Neural cell (in vitro differentiated cells): ENCODE results near the gene WIPF3. TPM values are rescaled to one million over a fixed set of nuclear protein-coding genes. Genes with fewer than 3 reads are reported as not detected.

Source experiments
- H2AFZ ChIP-seq: fragments of 200-600, 300-800 bp; sonication (generic), shearing (Covaris generic); 2 replicates; pipeline ENCODE4 v1.6.0; 2014; ENCODE audit warnings: low read depth, mild to moderate bottlenecking, antibody characterized with exemption, low read length, moderate library complexity
- H3F3A ChIP-seq: fragments of 200-600 bp; shearing (Covaris generic); 2 replicates; pipeline ENCODE4 v1.6.1; 2016; ENCODE audit warnings: mild to moderate bottlenecking, moderate library complexity, mixed read lengths, antibody characterized with exemption, low read length; ENCODE audit not compliant: insufficient read depth, poor library complexity, severe bottlenecking
- H3K27ac ChIP-seq: fragments of 200-600, 300-800 bp; sonication (generic), shearing (Covaris generic); 2 replicates; pipeline ENCODE4 v1.5.1; 2014; ENCODE audit warnings: mild to moderate bottlenecking, low read length, moderate library complexity
- H3K27me3 ChIP-seq: fragments of 300-800, 200-600 bp; sonication (generic), shearing (Covaris generic); 2 replicates; pipeline ENCODE4 v1.6.0; 2014; ENCODE audit warnings: mild to moderate bottlenecking, low read depth, low read length, moderate library complexity; ENCODE audit not compliant: insufficient read depth
- H3K36me3 ChIP-seq: fragments of 300-800, 200-600 bp; sonication (generic), shearing (Covaris generic); 2 replicates; pipeline ENCODE4 v1.5.1; 2014; ENCODE audit warnings: mild to moderate bottlenecking, antibody characterized with exemption, low read length, moderate library complexity; ENCODE audit not compliant: insufficient read depth
- H3K4me2 ChIP-seq: fragments of 300-800, 200-600 bp; sonication (generic), shearing (Covaris generic); 2 replicates; pipeline ENCODE4 v1.6.0; 2014; ENCODE audit warnings: mild to moderate bottlenecking, low read length
- H3K4me3 ChIP-seq: fragments of 300-800, 200-600 bp; sonication (generic), shearing (Covaris generic); 2 replicates; pipeline ENCODE4 v1.5.1; 2014; ENCODE audit warnings: mild to moderate bottlenecking, low read length, moderate library complexity
- H3K79me2 ChIP-seq: fragments of 200-600 bp; shearing (Covaris generic); replicated peaks from 2 replicates; pipeline ENCODE4 v1.6.0; 2014; ENCODE audit warnings: mild to moderate bottlenecking, low read length, moderate library complexity; ENCODE audit not compliant: insufficient read depth
- H3K9ac ChIP-seq: fragments of 300-800, 200-600 bp; sonication (generic), shearing (Covaris generic); 2 replicates; pipeline ENCODE4 v1.6.1; 2016; ENCODE audit warnings: mild to moderate bottlenecking, low read length, mixed read lengths
- H3K9me2 ChIP-seq: fragments of 200-600 bp; shearing (Covaris generic); 2 replicates; pipeline ENCODE4 v1.6.1; 2016; ENCODE audit warnings: mild to moderate bottlenecking, low read length, mixed read lengths; ENCODE audit not compliant: insufficient read depth
- H3K9me3 ChIP-seq: fragments of 200-600, 300-800 bp; sonication (generic), shearing (Covaris generic); 2 replicates; pipeline ENCODE4 v1.6.1; 2016; ENCODE audit warnings: mild to moderate bottlenecking, mixed run types, low read length, moderate library complexity, mixed read lengths
- H4K20me1 ChIP-seq: fragments of 200-600 bp; shearing (Covaris generic); 2 replicates; pipeline ENCODE4 v1.6.1; 2016; ENCODE audit warnings: mild to moderate bottlenecking, mixed run types; ENCODE audit not compliant: insufficient read depth
- CTCF ChIP-seq: fragments of 450-650 bp; IDR thresholded peaks from 2 replicates; pipeline ENCODE4 v1.5.1; 2014; ENCODE audit warnings: antibody characterized with exemption, mild to moderate bottlenecking, moderate library complexity; ENCODE audit not compliant: poor library complexity, severe bottlenecking
- EP300 ChIP-seq: fragments of 450-650 bp; conservative IDR thresholded peaks from 2 replicates; pipeline ENCODE4 v1.6.1; 2014; ENCODE audit warnings: antibody characterized with exemption, mild to moderate bottlenecking, moderate library complexity; ENCODE audit not compliant: poor library complexity, severe bottlenecking
- EZH2 ChIP-seq: fragments of 200-600, 300-800 bp; shearing (Covaris generic), sonication (generic); IDR thresholded peaks from 2 replicates; pipeline ENCODE4 v1.6.1; 2014; ENCODE audit warnings: antibody characterized with exemption, low read length, borderline replicate concordance, mild to moderate bottlenecking; ENCODE audit not compliant: insufficient read depth, poor library complexity, severe bottlenecking
- MXI1 ChIP-seq: fragments of 450-650 bp; conservative IDR thresholded peaks from 2 replicates; pipeline ENCODE4 v1.6.1; 2014; ENCODE audit warnings: antibody characterized with exemption, mild to moderate bottlenecking; ENCODE audit not compliant: poor library complexity, severe bottlenecking
- POLR2AphosphoS5 ChIP-seq: IDR thresholded peaks from 2 replicates; pipeline ENCODE4 v1.6.1; 2012
- RAD21 ChIP-seq: fragments of 450-650 bp; conservative IDR thresholded peaks from 2 replicates; pipeline ENCODE4 v1.6.1; 2014; ENCODE audit warnings: antibody characterized with exemption, mild to moderate bottlenecking, moderate library complexity
- REST ChIP-seq: IDR thresholded peaks from 2 replicates; pipeline ENCODE4 v1.6.1; 2012; ENCODE audit warnings: borderline replicate concordance
- SMC3 ChIP-seq: fragments of 450-650 bp; conservative IDR thresholded peaks from 2 replicates; pipeline ENCODE4 v1.6.1; 2014; ENCODE audit warnings: antibody characterized with exemption, mild to moderate bottlenecking, moderate library complexity; ENCODE audit not compliant: poor library complexity
- TAF1 ChIP-seq: IDR thresholded peaks from 2 replicates; pipeline ENCODE4 v1.6.1; 2012; ENCODE audit warnings: low read depth
- polyA plus RNA-seq: library from polyadenylated mRNA; depleted of rRNA; stranded (reverse); fragments of >200 nt; gene quantifications from 2 replicates; pipeline ENCODE4 v1.2.3, GENCODE V29; 2014

Gene WIPF3
- polyA plus RNA-seq, 1 donor from 2014 or later: 3.8 TPM

- Histone ChIP-seq H2AFZ (no peak overlapping the region), H3K27me3 (no peaks in the 10 kb centered on the region), H3K9me3 (no peaks in the 10 kb centered on the region), H3K9ac (no peak overlapping the region), H3K9me2 (no peaks in the 10 kb centered on the region), H3K27ac (no peak overlapping the region), H3F3A (no peaks in the 10 kb centered on the region), H3K4me2 (no peak overlapping the region), H3K79me2 (no peaks in the 10 kb centered on the region), H3K4me3 (no peak overlapping the region), H3K36me3 (no peaks in the 10 kb centered on the region), H4K20me1 (no peaks in the 10 kb centered on the region)
- TF ChIP-seq EP300 (no peak), RAD21 (no peak), MXI1 (no peak), POLR2AphosphoS5 (no peak), SMC3 (no peak), REST (no peak), EZH2 (no peak), TAF1 (no peak), CTCF (no peak)
Measured at GRCh38 chr7:29884399-29885272, 78.3 kb downstream of the WIPF3 start.

GRCh38 chr7:29885626-29886025 is 79.3 kb downstream of the WIPF3 start:
- Histone ChIP-seq H3K27me3 (no peaks in the 10 kb centered on the region), H3K9me3 (no peaks in the 10 kb centered on the region), H3F3A (no peaks in the 10 kb centered on the region), H3K36me3 (no peaks in the 10 kb centered on the region), H3K9ac (no peak overlapping the region), H3K4me3 (no peak overlapping the region), H4K20me1 (no peaks in the 10 kb centered on the region), H3K27ac (no peak overlapping the region), H3K9me2 (no peaks in the 10 kb centered on the region), H2AFZ (no peak overlapping the region), H3K4me2 (no peak overlapping the region), H3K79me2 (no peaks in the 10 kb centered on the region)
- TF ChIP-seq CTCF: no peak
